ENCODE data around the gene APBB3.
"Not testable (repeated sequence)": the region's sequence is repeated elsewhere in the genome, so short reads cannot be mapped to it uniquely, and the experiment has no call there.

APBB3 gene

DNA sequence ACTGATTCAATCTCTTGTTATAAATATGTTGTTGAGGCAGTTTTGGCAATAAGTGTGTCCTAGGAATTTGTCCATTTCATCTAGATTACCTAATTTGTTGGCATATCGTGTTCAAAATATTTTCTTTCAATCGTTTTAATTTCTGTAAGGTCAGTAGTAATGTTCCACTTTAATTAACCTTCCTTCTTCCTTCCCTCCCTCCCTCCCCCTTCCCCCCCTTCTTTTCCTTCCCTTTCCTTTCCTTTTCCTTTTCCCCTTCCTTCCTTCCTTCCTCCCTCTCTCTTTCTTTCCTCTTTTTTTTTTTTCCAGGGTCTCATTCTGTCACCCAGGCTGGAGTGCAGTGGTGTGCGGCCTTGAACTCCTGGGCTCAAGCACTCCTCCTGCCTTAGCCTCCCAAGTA is 41.5 kb upstream of the APBB3 start:
- no peak overlapping the region for H3K23ac ChIP-seq (ENCODE audit: low read length)
- no peak overlapping the region for H3K27ac ChIP-seq (ENCODE audit: low read depth, low read length)
- no peaks in the 10 kb centered on the region for H3K79me2 ChIP-seq (ENCODE audit: control insufficient read depth, insufficient read depth, low read length)
- no peak overlapping the region for H3K9ac ChIP-seq (ENCODE audit: low read length)
- H2BK5ac ChIP-seq (ENCODE audit: low read length): no peak overlapping the region
- H3K4me1 ChIP-seq (ENCODE audit: control insufficient read depth, low read depth, low read length): no peaks in the 10 kb centered on the region
- no peak overlapping the region for H2BK15ac ChIP-seq (replicated peaks; ENCODE audit: low read depth)
- no peak for DNase-seq
- H3K4me2 ChIP-seq (ENCODE audit: low read length): no peak overlapping the region
- no peaks in the 10 kb centered on the region for H3K27me3 ChIP-seq (ENCODE audit: insufficient read depth, low read length, poor library complexity)
- no peaks in the 10 kb centered on the region for H3K36me3 ChIP-seq (ENCODE audit: control insufficient read depth, insufficient read depth, low read length)
- no peak overlapping the region for H2BK120ac ChIP-seq (ENCODE audit: low read depth, low read length)
- no peak overlapping the region for H3K18ac ChIP-seq (ENCODE audit: low read length)
- H4K8ac ChIP-seq (ENCODE audit: low read depth, low read length): no peak overlapping the region
- no CpG with 5 or more reads among the region's 3 CpGs for WGBS (ENCODE audit: extremely low coverage, insufficient coverage, low lambda C conversion rate)
- H3K4me3 ChIP-seq (ENCODE audit: low read length): no peak overlapping the region
- no peak overlapping the region for H3K4ac ChIP-seq (ENCODE audit: low read depth, low read length)
- H4K5ac ChIP-seq (ENCODE audit: low read length): no peak overlapping the region
- no peaks in the 10 kb centered on the region for H3K79me1 ChIP-seq (ENCODE audit: low read length)
- H3K56ac ChIP-seq (ENCODE audit: low read length): no peak overlapping the region
- H2AK5ac ChIP-seq (ENCODE audit: low read length): no peak overlapping the region

DNA sequence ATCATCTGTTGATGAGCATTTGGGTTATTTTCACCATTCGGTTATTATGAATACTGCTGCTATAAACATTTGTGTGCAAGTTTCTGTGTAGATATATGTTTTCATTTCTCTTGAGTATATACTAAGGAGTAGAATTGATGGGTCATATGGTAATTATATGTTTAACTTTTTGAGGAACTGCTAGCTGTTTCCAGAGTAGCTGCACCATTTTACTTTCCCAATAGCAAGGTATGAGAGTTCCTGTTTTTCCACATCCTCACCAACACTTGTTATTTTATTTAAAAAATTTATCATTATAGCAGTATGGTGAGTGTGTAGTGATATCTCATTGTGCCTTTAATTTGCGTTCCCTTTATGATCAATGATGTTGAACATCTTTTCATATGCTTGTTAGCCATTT is 39.3 kb upstream of the APBB3 start:
- Histone ChIP-seq H3K9ac (ENCODE audit: low read length) (no peak overlapping the region), H3K4me2 (ENCODE audit: low read length) (no peak overlapping the region), H3K4me1 (ENCODE audit: control insufficient read depth, low read depth, low read length) (no peaks in the 10 kb centered on the region), H2BK120ac (ENCODE audit: low read depth, low read length) (no peak overlapping the region), H3K79me1 (ENCODE audit: low read length) (no peaks in the 10 kb centered on the region), H2AK5ac (ENCODE audit: low read length) (no peak overlapping the region), H3K56ac (ENCODE audit: low read length) (no peak overlapping the region), H3K23ac (ENCODE audit: low read length) (no peak overlapping the region), H2BK15ac (replicated peaks; ENCODE audit: low read depth) (no peak overlapping the region), H3K4me3 (ENCODE audit: low read length) (no peak overlapping the region), H3K27me3 (ENCODE audit: insufficient read depth, low read length, poor library complexity) (no peaks in the 10 kb centered on the region), H3K27ac (ENCODE audit: low read depth, low read length) (no peak overlapping the region), H3K79me2 (ENCODE audit: control insufficient read depth, insufficient read depth, low read length) (no peaks in the 10 kb centered on the region), H2BK5ac (ENCODE audit: low read length) (no peak overlapping the region), H3K4ac (ENCODE audit: low read depth, low read length) (no peak overlapping the region), H3K36me3 (ENCODE audit: control insufficient read depth, insufficient read depth, low read length) (no peaks in the 10 kb centered on the region), H4K8ac (ENCODE audit: low read depth, low read length) (no peak overlapping the region), H4K5ac (ENCODE audit: low read length) (no peak overlapping the region), H3K18ac (ENCODE audit: low read length) (no peak overlapping the region)
- DNase-seq: no peak
- no CpG with 5 or more reads among the region's 2 CpGs for WGBS (ENCODE audit: extremely low coverage, insufficient coverage, low lambda C conversion rate)

DNA sequence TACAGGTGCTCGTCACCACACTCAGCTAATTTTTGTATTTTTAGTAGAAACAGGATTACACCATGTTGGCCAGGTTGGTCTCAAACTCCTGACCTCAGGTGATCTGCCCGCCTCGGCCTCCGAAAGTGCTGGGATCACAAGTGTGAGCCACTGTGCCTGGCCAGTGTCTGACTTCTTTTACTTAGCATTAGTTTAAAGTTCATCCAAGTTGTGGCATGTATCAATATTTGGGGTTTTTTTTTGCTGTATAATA is 39.0 kb upstream of the APBB3 start:
- H2BK15ac ChIP-seq (replicated peaks; ENCODE audit: low read depth); H3K23ac ChIP-seq (ENCODE audit: low read length); H2BK5ac ChIP-seq (ENCODE audit: low read length); H3K36me3 ChIP-seq (ENCODE audit: control insufficient read depth, insufficient read depth, low read length); H3K27me3 ChIP-seq (ENCODE audit: insufficient read depth, low read length, poor library complexity); H3K27ac ChIP-seq (ENCODE audit: low read depth, low read length); H3K18ac ChIP-seq (ENCODE audit: low read length); H3K79me1 ChIP-seq (ENCODE audit: low read length); H3K9ac ChIP-seq (ENCODE audit: low read length); H4K8ac ChIP-seq (ENCODE audit: low read depth, low read length); H3K56ac ChIP-seq (ENCODE audit: low read length); H3K4ac ChIP-seq (ENCODE audit: low read depth, low read length); H2AK5ac ChIP-seq (ENCODE audit: low read length); H4K5ac ChIP-seq (ENCODE audit: low read length); H3K79me2 ChIP-seq (ENCODE audit: control insufficient read depth, insufficient read depth, low read length); H3K4me3 ChIP-seq (ENCODE audit: low read length); H2BK120ac ChIP-seq (ENCODE audit: low read depth, low read length); H3K4me2 ChIP-seq (ENCODE audit: low read length); DNase-seq; H3K4me1 ChIP-seq (ENCODE audit: control insufficient read depth, low read depth, low read length): not testable (repeated sequence)
- no CpG with 5 or more reads among the region's 4 CpGs for WGBS (ENCODE audit: extremely low coverage, insufficient coverage, low lambda C conversion rate)

DNA sequence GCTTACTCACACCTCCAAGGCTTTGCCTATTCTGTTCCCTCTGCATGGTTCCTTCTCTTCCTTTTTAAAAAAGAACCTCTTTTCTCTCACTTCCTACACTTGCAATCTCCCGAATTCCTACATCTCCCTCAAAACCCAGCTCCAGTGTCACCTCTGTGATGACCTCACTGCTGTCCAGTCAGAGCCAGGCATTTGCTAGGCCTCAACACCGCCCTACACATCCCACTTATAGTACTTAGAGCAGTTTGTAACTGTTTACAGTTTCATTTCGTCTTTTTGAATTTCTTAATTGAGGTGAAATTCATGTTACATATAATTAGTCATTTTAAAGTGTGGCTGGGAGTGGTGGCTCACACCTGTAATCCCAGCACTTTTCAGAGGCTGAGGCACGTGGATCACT is 37.7 kb upstream of the APBB3 start:
- H2BK5ac ChIP-seq (ENCODE audit: low read length): no peak overlapping the region
- no peaks in the 10 kb centered on the region for H3K79me2 ChIP-seq (ENCODE audit: control insufficient read depth, insufficient read depth, low read length)
- no peaks in the 10 kb centered on the region for H3K79me1 ChIP-seq (ENCODE audit: low read length)
- H3K27me3 ChIP-seq (ENCODE audit: insufficient read depth, low read length, poor library complexity): no peaks in the 10 kb centered on the region
- no peak overlapping the region for H3K56ac ChIP-seq (ENCODE audit: low read length)
- no peak overlapping the region for H3K4me3 ChIP-seq (ENCODE audit: low read length)
- no peak overlapping the region for H3K4me2 ChIP-seq (ENCODE audit: low read length)
- DNase-seq: no peak
- H4K5ac ChIP-seq (ENCODE audit: low read length): no peak overlapping the region
- no peaks in the 10 kb centered on the region for H3K4me1 ChIP-seq (ENCODE audit: control insufficient read depth, low read depth, low read length)
- no peak overlapping the region for H2BK120ac ChIP-seq (ENCODE audit: low read depth, low read length)
- H3K4ac ChIP-seq (ENCODE audit: low read depth, low read length): no peak overlapping the region
- H3K18ac ChIP-seq (ENCODE audit: low read length): no peak overlapping the region
- no peak overlapping the region for H3K9ac ChIP-seq (ENCODE audit: low read length)
- H2AK5ac ChIP-seq (ENCODE audit: low read length): no peak overlapping the region
- no CpG with 5 or more reads among the region's 4 CpGs for WGBS (ENCODE audit: extremely low coverage, insufficient coverage, low lambda C conversion rate)
- no peak overlapping the region for H3K23ac ChIP-seq (ENCODE audit: low read length)
- H3K27ac ChIP-seq (ENCODE audit: low read depth, low read length): no peak overlapping the region
- H4K8ac ChIP-seq (ENCODE audit: low read depth, low read length): no peak overlapping the region
- no peaks in the 10 kb centered on the region for H3K36me3 ChIP-seq (ENCODE audit: control insufficient read depth, insufficient read depth, low read length)
- no peak overlapping the region for H2BK15ac ChIP-seq (replicated peaks; ENCODE audit: low read depth)

DNA sequence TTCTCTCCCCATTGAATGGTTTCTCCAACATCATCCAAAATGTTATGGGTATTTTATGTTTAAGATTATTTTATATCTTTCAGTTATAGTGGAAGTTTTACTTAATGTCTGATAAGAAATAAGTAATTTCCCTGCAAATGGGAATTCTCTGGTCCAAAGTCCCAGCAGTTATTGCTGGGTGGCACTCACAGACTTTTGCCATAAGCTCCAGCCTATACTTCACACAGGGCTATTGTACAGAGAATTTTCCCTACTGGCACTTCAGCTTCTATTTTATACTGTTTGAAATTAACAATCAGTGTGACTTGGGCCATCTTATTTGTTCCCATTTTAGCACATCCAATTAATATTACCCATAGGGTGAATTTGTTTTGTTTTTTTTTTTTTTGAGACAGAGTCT is 35.7 kb upstream of the APBB3 start:
- Histone ChIP-seq H3K4me3 (ENCODE audit: low read length) (no peak overlapping the region), H3K4me1 (ENCODE audit: control insufficient read depth, low read depth, low read length) (no peaks in the 10 kb centered on the region), H3K36me3 (ENCODE audit: control insufficient read depth, insufficient read depth, low read length) (no peaks in the 10 kb centered on the region), H4K5ac (ENCODE audit: low read length) (no peak overlapping the region), H3K27ac (ENCODE audit: low read depth, low read length) (no peak overlapping the region), H2AK5ac (ENCODE audit: low read length) (no peak overlapping the region), H3K79me2 (ENCODE audit: control insufficient read depth, insufficient read depth, low read length) (no peaks in the 10 kb centered on the region), H2BK5ac (ENCODE audit: low read length) (no peak overlapping the region), H2BK120ac (ENCODE audit: low read depth, low read length) (no peak overlapping the region), H3K79me1 (ENCODE audit: low read length) (no peaks in the 10 kb centered on the region), H3K27me3 (ENCODE audit: insufficient read depth, low read length, poor library complexity) (no peaks in the 10 kb centered on the region), H3K9ac (ENCODE audit: low read length) (no peak overlapping the region), H3K23ac (ENCODE audit: low read length) (no peak overlapping the region), H3K4ac (ENCODE audit: low read depth, low read length) (no peak overlapping the region), H2BK15ac (replicated peaks; ENCODE audit: low read depth) (no peak overlapping the region), H3K18ac (ENCODE audit: low read length) (no peak overlapping the region), H4K8ac (ENCODE audit: low read depth, low read length) (no peak overlapping the region), H3K56ac (ENCODE audit: low read length) (no peak overlapping the region), H3K4me2 (ENCODE audit: low read length) (no peak overlapping the region)
- DNase-seq: no peak

DNA sequence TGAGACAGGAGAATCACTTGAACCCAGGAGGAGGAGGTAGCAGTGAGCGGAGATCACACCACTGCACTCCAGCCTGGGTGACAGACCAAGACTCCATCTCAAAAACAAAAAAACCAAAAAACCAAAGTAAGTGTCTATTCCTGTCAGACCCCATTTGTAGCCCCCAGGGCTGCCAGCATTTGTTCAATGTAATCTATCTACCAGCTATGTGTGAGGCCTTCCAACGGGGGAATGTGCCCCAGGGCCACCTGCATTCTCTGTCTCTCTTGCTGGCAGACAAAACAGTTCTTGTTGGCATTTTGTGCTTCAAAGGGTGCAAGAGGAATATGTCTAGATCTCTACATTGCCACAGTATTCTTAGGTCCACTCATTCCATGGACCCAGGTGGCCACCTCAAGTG is 34.4 kb upstream of the APBB3 start:
- Histone ChIP-seq H3K27me3 (ENCODE audit: insufficient read depth, low read length, poor library complexity) (no peaks in the 10 kb centered on the region), H3K18ac (ENCODE audit: low read length) (no peak overlapping the region), H3K27ac (ENCODE audit: low read depth, low read length) (no peak overlapping the region), H3K79me1 (ENCODE audit: low read length) (no peaks in the 10 kb centered on the region), H3K36me3 (ENCODE audit: control insufficient read depth, insufficient read depth, low read length) (no peaks in the 10 kb centered on the region), H2BK15ac (replicated peaks; ENCODE audit: low read depth) (no peak overlapping the region), H2BK120ac (ENCODE audit: low read depth, low read length) (no peak overlapping the region), H3K4ac (ENCODE audit: low read depth, low read length) (no peak overlapping the region), H3K79me2 (ENCODE audit: control insufficient read depth, insufficient read depth, low read length) (no peaks in the 10 kb centered on the region), H4K8ac (ENCODE audit: low read depth, low read length) (no peak overlapping the region), H3K9ac (ENCODE audit: low read length) (no peak overlapping the region), H3K4me3 (ENCODE audit: low read length) (no peak overlapping the region), H4K5ac (ENCODE audit: low read length) (no peak overlapping the region), H2AK5ac (ENCODE audit: low read length) (no peak overlapping the region), H3K4me2 (ENCODE audit: low read length) (no peak overlapping the region), H2BK5ac (ENCODE audit: low read length) (no peak overlapping the region), H3K4me1 (ENCODE audit: control insufficient read depth, low read depth, low read length) (no peaks in the 10 kb centered on the region), H3K23ac (ENCODE audit: low read length) (no peak overlapping the region), H3K56ac (ENCODE audit: low read length) (no peak overlapping the region)
- DNase-seq: no peak
- WGBS (ENCODE audit: extremely low coverage, insufficient coverage, low lambda C conversion rate): no CpG with 5 or more reads among the region's 2 CpGs

Measured in mesendoderm (in vitro differentiated cells).